Activated CD8-positive, alpha-beta memory T cell treated with anti-CD3 and anti-CD28 coated beads, Interleukin-2, amount 10 ng/mL, durations not matched to agents 7 days and 5 days (primary cell): ENCODE results near the gene LGALS3BP. TPM values are rescaled to one million over a fixed set of nuclear protein-coding genes. Genes with fewer than 3 reads are reported as not detected.
"Not testable (repeated sequence)": the region's sequence is repeated elsewhere in the genome, so short reads cannot be mapped to it uniquely, and the experiment has no call there.

Experiments
- ATAC-seq: fragments of 150-1000 bp; cut with Tn5 transposase; one replicate; pipeline ENCODE4 v1.10.0; 2021; ENCODE audit warnings: moderate library complexity
- CTCF ChIA-PET: fragments of 350-600 bp; sonication (Branson Sonifier 250); formaldehyde crosslinking; loops from one replicate; lab custom pipeline; 2021; ENCODE audit warnings: antibody characterized with exemption; lab: Charles Lee
- DNase-seq: peaks from one replicate; pipeline ENCODE4 v3.0.0-alpha.2; 2020
- H3K27ac Mint-ChIP-seq: one replicate; pipeline ENCODE4 v1.8.0; 2021; ENCODE audit warnings: mild to moderate bottlenecking, mixed read lengths
- H3K27me3 Mint-ChIP-seq: one replicate; pipeline ENCODE4 v1.8.0; 2021; ENCODE audit warnings: mixed read lengths
- H3K36me3 Mint-ChIP-seq: one replicate; pipeline ENCODE4 v1.8.0; 2021; ENCODE audit warnings: mild to moderate bottlenecking, mixed read lengths
- H3K4me1 Mint-ChIP-seq: one replicate; pipeline ENCODE4 v1.8.0; 2021; ENCODE audit warnings: mixed read lengths
- H3K4me3 Mint-ChIP-seq: one replicate; pipeline ENCODE4 v1.8.0; 2021; ENCODE audit warnings: mild to moderate bottlenecking, moderate library complexity, mixed read lengths
- H3K9me3 Mint-ChIP-seq: one replicate; pipeline ENCODE4 v1.8.0; 2022; ENCODE audit warnings: low read depth, mixed read lengths
- total RNA-seq, 2 experiments: library from RNA; stranded (reverse); gene quantifications; one replicate each; pipeline ENCODE4 v1.2.3, GENCODE V29; 2021

Gene LGALS3BP
- total RNA-seq, 2 experiments from 2014 or later, result 75.7 to 162 TPM

DNA sequence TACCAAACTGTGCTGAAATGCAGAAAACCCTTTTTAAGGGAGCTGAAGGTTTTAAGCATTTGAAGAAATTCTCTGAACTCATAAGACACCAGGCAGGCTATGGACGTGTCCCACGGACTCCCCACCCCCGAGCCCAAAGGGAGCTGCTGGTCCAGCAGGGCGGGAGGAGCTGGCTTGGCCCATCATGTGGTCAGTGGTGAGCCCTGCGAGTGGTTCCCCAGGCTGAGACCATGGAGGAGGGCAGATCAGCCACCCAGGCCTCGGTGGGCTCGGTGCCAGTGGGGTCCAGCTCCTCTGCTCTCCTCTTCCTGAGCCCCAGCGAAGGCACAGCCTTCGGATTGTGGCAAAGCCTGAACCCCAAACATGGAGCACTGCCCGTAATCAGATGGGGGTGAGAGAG lies 27.0 kb downstream of the LGALS3BP start:
- no peak for ATAC-seq
- DNase-seq, result no peak
- H3K36me3 Mint-ChIP-seq, result no peaks in the 10 kb centered on the region
- H3K4me1 Mint-ChIP-seq, result peaks cover 5% of the 10 kb centered on the region
- no peak overlapping the region for H3K4me3 Mint-ChIP-seq
- CTCF ChIA-PET, result interaction anchor here (1.4 to 2.2 kb wide), 2 partner anchors 19 kb away, joined by 3 to 7 read pairs; no protein-coding TSS in a partner anchor
- no peaks in the 10 kb centered on the region for H3K27me3 Mint-ChIP-seq
- H3K9me3 Mint-ChIP-seq, result peaks cover 4% of the 10 kb centered on the region
- no peak overlapping the region for H3K27ac Mint-ChIP-seq

DNA sequence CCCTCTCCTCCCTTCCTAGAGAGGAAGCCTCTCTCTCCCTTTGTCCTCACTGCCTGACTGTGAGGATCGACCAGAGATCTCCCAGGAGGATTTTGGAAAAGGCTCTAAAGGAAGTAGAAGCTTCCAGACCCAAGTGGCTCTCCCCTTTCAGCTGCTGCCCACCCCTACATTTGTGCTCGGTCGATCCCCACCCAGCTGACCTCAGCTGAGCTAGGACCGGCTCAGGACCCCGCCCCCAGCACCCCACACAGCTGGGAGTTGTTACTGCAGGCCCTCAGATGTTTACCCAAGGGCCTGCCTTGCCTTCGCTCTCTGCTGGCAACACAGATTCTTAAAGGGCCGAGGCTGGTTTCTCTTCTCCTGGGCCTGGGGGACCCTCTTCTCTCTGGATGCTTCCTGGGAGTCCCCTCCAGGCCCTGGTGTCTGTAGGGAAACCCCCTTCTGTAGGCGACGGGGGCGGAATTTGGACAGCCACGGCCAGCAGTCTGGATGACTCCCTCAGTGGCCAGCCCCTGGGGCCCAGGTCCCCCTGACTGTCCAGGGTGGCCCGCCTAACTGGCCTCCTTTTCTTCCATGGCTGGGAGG lies 27.7 kb downstream of the LGALS3BP start:
- Mint-ChIP-seq H3K4me1 (peaks cover 5% of the 10 kb centered on the region), H3K27me3 (no peaks in the 10 kb centered on the region)
- no peak for ATAC-seq

DNA sequence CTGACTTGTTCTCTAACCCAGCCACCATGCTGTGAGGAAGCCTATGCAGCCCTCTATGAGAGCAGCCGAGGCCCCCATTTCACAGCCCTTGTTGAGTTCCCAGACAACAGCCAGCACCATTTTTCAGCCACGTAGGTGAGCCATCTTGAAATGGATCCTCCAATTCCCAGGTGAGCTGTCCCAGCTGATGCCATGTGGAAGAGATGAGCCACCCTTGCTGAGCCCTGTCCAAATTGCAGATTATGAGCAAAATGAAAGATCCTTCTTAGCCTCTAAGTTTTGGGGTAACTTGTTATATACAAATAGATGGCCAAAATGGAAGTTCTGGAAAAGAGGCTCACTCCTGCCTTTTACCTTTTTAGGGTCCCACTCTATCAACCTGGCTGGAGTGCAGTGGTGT lies 28.9 kb downstream of the LGALS3BP start:
- no peak for DNase-seq
- H3K27ac Mint-ChIP-seq, result no peak overlapping the region
- H3K4me3 Mint-ChIP-seq, result no peak overlapping the region
- CTCF ChIA-PET, result interaction anchor here (1.1 kb wide), 1 partner anchor 85 kb away, joined by 4 read pairs; no protein-coding TSS in a partner anchor
- H3K4me1 Mint-ChIP-seq, result peaks cover 5% of the 10 kb centered on the region
- H3K9me3 Mint-ChIP-seq, result peaks cover 4% of the 10 kb centered on the region
- no peak for ATAC-seq
- no peaks in the 10 kb centered on the region for H3K27me3 Mint-ChIP-seq
- H3K36me3 Mint-ChIP-seq, result no peaks in the 10 kb centered on the region

More for the DNA sequence above, 27.7 kb downstream of the LGALS3BP start:
- Mint-ChIP-seq H3K4me3 (no peak overlapping the region), H3K36me3 (no peaks in the 10 kb centered on the region), H3K9me3 (peaks cover 4% of the 10 kb centered on the region), H3K27ac (no peak overlapping the region)
- no peak for DNase-seq
- CTCF ChIA-PET, result interaction anchor here (1.4 to 2.2 kb wide), 2 partner anchors 18 to 19 kb away, joined by 3 to 7 read pairs; no protein-coding TSS in a partner anchor

DNA sequence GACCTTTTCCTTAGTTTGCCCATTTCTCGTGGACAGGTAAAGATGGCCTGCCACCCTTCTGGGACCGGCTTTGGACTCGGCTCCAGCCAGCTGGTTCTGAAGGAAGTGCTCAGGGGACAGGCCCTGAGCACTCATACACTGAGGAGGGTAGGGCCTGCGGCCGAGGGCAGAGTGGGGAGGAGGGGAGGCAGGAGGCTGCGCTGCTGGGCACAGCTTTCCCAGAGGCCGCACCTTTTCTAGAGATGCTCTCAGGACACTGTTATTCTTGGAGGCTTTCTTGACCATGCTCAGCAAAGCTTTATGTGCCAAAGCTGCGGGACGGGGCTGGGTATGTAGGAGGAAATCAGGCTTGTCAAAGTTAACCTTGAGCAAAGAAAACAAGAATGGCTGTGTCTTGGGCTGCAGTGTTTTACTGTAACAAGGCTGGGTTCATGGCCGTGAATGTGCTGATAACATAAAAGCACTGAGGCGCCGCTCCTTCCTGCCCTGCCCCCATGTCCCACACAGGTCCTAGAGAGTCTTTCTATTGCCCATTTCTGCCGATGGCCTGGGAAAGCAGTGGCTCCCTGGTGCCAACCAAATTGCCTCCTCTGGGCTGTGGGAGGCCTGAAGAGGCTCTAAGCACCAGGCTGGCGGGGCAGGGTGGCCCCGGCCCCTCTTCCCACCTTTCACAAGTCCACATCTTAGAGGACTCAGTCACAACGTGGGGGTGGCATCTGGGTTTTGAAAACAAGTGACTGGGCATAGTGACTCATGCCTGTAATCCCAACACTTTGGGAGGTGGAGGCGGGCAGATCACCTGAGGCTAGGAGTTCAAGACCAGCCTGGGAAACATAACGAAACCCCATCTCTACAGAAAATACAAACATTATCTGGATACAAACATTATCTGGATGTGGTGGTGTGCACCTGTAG lies 32.2 kb downstream of the LGALS3BP start:
- CTCF ChIA-PET, result no interaction called here
- H3K4me3 Mint-ChIP-seq, result no peak overlapping the region
- H3K36me3 Mint-ChIP-seq, result no peaks in the 10 kb centered on the region
- ATAC-seq, result no peak
- no peaks in the 10 kb centered on the region for H3K4me1 Mint-ChIP-seq
- H3K9me3 Mint-ChIP-seq, result peaks cover 4% of the 10 kb centered on the region
- H3K27me3 Mint-ChIP-seq, result peaks cover 13% of the 10 kb centered on the region
- no peak for DNase-seq
- H3K27ac Mint-ChIP-seq, result no peak overlapping the region

DNA sequence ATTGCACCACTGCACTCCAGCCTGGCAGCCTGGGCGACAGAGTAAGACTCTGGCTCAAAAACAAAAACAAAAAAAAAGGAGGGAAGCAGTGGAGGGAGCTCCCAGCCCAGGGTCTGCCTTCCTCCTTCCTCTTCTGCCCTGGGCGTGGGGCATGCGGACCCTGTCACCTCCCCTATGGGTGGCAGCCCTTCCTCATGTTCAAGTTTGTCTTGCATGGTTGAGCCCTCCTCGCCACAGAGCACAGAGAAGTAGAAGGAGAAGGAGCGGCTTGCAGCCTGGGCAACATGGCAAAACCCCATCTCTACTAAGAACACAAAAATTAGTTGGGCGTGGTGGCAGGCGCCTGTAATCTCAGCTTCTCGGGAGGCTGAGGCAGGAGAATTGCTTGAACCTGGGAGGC lies 33.1 kb downstream of the LGALS3BP start:
- Mint-ChIP-seq H3K4me3 (no peak overlapping the region), H3K4me1 (no peaks in the 10 kb centered on the region), H3K9me3 (peaks cover 4% of the 10 kb centered on the region), H3K36me3 (no peaks in the 10 kb centered on the region), H3K27ac (no peak overlapping the region), H3K27me3 (peaks cover 13% of the 10 kb centered on the region)
- no peak for ATAC-seq
- no peak for DNase-seq
- CTCF ChIA-PET, result no interaction called here

DNA sequence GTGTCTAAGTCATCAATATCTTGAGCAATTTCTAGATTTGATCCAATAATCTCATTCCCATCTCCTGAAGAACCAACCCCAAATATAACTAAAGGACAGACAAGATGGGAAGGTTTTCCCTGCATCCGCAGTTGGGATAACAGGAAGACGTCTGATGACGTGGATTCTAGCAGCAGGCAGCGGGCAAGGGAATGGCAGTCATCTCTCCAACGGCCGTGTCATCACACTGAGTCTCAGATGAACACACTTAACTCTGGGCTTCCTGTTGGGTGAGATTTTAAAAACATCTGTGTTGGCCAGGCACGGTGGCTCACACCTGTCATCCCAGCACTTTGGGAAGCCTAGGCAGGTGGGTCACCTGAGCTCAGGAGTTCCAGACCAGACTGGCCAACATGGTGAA lies 33.6 kb downstream of the LGALS3BP start:
- Mint-ChIP-seq H3K9me3 (peaks cover 4% of the 10 kb centered on the region), H3K4me1 (no peaks in the 10 kb centered on the region), H3K36me3 (no peaks in the 10 kb centered on the region), H3K4me3 (no peak overlapping the region), H3K27me3 (peaks cover 13% of the 10 kb centered on the region), H3K27ac (no peak overlapping the region)
- no peak for ATAC-seq
- DNase-seq, result no peak
- CTCF ChIA-PET, result no interaction called here

DNA sequence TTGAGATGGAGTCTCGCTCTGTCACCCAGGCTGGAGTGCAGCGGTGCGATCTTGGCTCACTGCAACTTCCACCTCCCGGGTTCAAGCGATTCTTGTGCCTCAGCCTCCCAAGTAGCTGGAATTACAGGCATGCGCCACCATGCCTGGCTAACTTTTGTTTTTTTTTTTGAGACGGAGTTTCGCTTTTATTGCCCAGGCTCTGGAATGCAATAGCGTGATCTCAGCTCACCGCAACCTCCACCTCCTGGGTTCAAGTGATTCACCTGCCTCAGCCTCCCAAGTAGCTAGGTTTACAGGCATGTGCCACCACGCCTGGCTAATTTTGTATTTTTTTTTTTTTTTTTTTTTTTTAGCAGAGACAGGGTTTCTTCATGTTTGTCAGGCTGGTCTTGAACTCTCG lies 34.3 kb downstream of the LGALS3BP start:
- CTCF ChIA-PET, result interaction anchor here (0.8 kb wide), 1 partner anchor 26 kb away, joined by 5 read pairs; no protein-coding TSS in a partner anchor
- not testable (repeated sequence) for H3K4me1 Mint-ChIP-seq, DNase-seq, H3K27ac Mint-ChIP-seq, H3K9me3 Mint-ChIP-seq, H3K36me3 Mint-ChIP-seq, H3K4me3 Mint-ChIP-seq, ATAC-seq
- H3K27me3 Mint-ChIP-seq, result peaks cover 13% of the 10 kb centered on the region

DNA sequence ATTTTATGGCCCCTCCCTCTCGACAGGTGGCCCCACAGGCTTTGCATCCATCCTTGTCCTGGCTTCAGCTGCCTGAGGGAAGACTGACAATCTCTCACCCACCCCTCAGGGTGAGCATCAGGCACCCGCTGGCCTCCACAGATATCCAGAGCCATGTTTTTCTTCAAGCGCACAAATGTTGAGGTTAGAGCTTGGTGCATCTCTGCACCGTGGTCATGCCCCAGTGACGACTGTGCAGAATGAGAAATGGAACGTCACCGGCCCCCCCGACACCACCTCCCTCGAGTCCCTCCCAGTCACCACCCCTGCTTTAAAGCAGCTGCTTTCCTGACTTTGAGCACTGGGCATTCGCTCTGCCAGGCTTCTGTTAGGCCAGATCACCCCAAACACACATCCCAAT lies 34.8 kb downstream of the LGALS3BP start:
- DNase-seq (no peak), ATAC-seq (no peak)
- Mint-ChIP-seq H3K4me3 (no peak overlapping the region), H3K27ac (no peak overlapping the region), H3K27me3 (peaks cover 13% of the 10 kb centered on the region), H3K9me3 (peaks cover 2% of the 10 kb centered on the region), H3K36me3 (no peaks in the 10 kb centered on the region), H3K4me1 (no peaks in the 10 kb centered on the region)
- CTCF ChIA-PET, result interaction anchor here (0.8 kb wide), 1 partner anchor 27 kb away, joined by 5 read pairs; no protein-coding TSS in a partner anchor

DNA sequence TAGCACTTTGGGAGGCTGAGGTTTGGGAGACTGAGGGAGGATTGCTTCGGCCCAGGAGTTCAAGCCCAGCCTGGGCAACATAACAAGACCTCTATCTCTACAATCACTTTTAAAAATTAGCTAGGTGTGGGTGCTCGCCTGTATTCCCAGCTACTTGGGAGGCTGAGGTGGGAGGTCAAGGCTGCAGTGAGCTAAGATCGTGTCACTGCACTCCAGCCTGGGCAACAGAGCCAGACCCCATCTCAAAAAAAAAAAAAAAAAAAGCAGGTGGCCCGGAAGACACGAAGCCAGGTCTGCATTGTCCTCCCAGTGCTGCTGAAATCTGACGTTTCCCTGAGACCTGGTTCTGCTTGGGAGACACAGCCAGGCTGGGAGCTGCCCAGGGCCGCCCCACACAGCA lies 35.7 kb downstream of the LGALS3BP start:
- Mint-ChIP-seq H3K27ac (no peak overlapping the region), H3K27me3 (peaks cover 13% of the 10 kb centered on the region), H3K4me1 (no peaks in the 10 kb centered on the region), H3K36me3 (no peaks in the 10 kb centered on the region), H3K4me3 (no peak overlapping the region), H3K9me3 (no peaks in the 10 kb centered on the region)
- ATAC-seq (no peak), DNase-seq (no peak)
- CTCF ChIA-PET, result interaction anchor here (0.9 to 2.1 kb wide), 3 partner anchors 21 to 102 kb away, joined by 3 to 6 read pairs (median 3); no protein-coding TSS in a partner anchor

DNA sequence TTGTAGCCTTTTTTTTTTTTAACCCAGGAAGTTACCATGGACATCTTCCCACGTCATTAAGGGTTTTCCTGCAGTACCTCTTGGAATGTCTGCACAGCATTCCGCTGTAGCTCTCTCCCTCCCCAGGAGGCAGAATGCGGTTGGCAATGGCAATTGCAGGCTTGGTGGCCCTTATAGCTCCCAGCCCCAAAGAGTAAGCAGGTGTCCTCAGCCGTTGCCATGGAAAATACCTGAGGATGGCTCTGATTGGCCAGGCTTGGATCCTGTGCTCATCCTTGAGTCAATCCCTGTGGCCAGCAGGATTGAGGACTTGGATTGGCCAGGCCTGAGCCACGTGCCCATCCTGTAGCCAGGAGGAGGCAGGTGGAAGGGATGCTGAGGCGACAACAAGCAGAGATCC lies 39.0 kb downstream of the LGALS3BP start:
- no peaks in the 10 kb centered on the region for H3K36me3 Mint-ChIP-seq
- H3K27me3 Mint-ChIP-seq, result peaks cover 13% of the 10 kb centered on the region
- H3K27ac Mint-ChIP-seq, result no peak overlapping the region
- DNase-seq (no peak), ATAC-seq (no peak)
- CTCF ChIA-PET, result interaction anchor here (1.2 kb wide), 1 partner anchor 31 kb away, joined by 3 read pairs; no protein-coding TSS in a partner anchor
- no peaks in the 10 kb centered on the region for H3K4me1 Mint-ChIP-seq
- no peaks in the 10 kb centered on the region for H3K9me3 Mint-ChIP-seq
- no peak overlapping the region for H3K4me3 Mint-ChIP-seq

DNA sequence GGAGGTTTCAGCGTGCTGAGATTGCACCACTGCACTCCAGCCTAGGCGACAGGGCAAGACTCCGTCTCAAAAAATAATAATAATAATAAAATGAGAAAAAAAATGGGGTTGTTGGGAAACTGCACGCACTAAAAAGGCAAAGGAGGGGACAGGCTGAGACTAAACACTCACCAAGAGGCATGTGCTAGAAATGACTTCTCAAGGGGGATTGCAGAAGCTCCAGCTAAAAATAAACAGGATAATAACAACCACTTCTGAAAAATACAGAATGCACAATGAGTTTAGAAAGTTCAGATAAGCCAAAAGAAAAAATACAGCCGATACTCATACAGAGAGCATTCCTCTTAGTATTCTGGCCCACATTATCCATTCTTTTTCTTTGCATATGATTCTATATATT lies 39.5 kb downstream of the LGALS3BP start:
- H3K9me3 Mint-ChIP-seq, result no peaks in the 10 kb centered on the region
- ATAC-seq, result no peak
- H3K4me1 Mint-ChIP-seq, result no peaks in the 10 kb centered on the region
- no peaks in the 10 kb centered on the region for H3K36me3 Mint-ChIP-seq
- CTCF ChIA-PET, result interaction anchor here (1.2 kb wide), 1 partner anchor 32 kb away, joined by 3 read pairs; no protein-coding TSS in a partner anchor
- peaks cover 12% of the 10 kb centered on the region for H3K27me3 Mint-ChIP-seq
- H3K4me3 Mint-ChIP-seq, result no peak overlapping the region
- no peak overlapping the region for H3K27ac Mint-ChIP-seq
- no peak for DNase-seq

DNA sequence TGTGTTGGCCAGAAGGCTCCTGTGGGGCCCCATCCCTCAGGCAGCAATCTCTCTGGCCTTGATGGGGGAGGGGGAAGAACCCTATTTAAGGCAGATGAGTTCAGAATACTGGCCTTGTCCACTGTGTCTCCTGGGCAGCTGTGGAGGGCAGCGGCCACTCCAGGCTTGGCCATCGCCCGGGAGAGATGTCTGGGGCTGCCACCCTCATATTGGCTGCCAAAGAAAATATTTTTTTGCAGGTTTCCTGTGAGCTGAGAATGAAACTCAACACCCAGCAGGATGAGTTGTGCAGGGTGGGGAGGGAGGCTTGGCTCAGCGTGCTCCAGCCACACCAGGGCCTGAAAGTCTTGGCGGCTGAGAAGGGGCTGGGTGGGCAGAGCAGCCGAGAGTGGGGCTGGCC lies 40.1 kb downstream of the LGALS3BP start:
- Mint-ChIP-seq H3K4me1 (no peaks in the 10 kb centered on the region), H3K36me3 (no peaks in the 10 kb centered on the region), H3K9me3 (no peaks in the 10 kb centered on the region), H3K27ac (no peak overlapping the region), H3K4me3 (no peak overlapping the region), H3K27me3 (peaks cover 7% of the 10 kb centered on the region)
- CTCF ChIA-PET, result no interaction called here
- no peak for DNase-seq
- no peak for ATAC-seq

DNA sequence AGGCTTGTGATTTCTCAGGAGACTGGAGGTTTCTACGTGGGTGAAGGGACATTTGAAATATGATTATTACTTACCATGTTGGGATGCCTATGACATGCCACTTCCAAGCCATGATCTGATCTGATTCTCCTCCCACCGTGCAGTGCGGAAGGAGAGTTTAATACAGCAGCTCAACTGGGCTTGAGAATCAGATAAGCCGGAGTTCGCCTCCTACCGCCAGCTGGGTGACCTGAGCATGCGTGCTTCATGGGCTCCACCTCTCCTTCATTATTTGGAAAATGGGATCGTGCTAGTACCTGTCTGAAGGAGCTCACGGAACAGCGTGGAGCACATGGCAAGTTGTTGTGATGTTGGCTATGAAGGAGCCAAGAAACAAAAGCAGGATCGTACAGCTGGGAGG lies 42.2 kb downstream of the LGALS3BP start:
- Mint-ChIP-seq H3K9me3 (no peaks in the 10 kb centered on the region), H3K36me3 (no peaks in the 10 kb centered on the region), H3K4me1 (peaks cover 19% of the 10 kb centered on the region), H3K27me3 (no peaks in the 10 kb centered on the region), H3K27ac (no peak overlapping the region), H3K4me3 (no peak overlapping the region)
- CTCF ChIA-PET, result no interaction called here
- DNase-seq (no peak), ATAC-seq (no peak)
